Endodermal cell (in vitro differentiated cells): Measurements from ENCODE around the gene KIAA0040. TPM values are rescaled to one million over a fixed set of nuclear protein-coding genes. Genes with fewer than 3 reads are reported as not detected.

Experiments
- DNase-seq: peaks from one replicate; pipeline ENCODE4 v3.0.0-alpha.2; 2017
- H3K27ac ChIP-seq: 2 replicates; pipeline ENCODE4 v1.5.1; 2013; ENCODE audit warnings: mild to moderate bottlenecking, low read depth, low read length, moderate library complexity
- H3K27me3 ChIP-seq: 2 replicates; pipeline ENCODE4 v1.6.1; 2013; ENCODE audit warnings: mild to moderate bottlenecking, low read length, moderate library complexity; ENCODE audit not compliant: insufficient read depth, control insufficient read depth, poor library complexity, severe bottlenecking
- H3K36me3 ChIP-seq: 2 replicates; pipeline ENCODE4 v1.7.0; 2013; ENCODE audit warnings: mild to moderate bottlenecking, low read length, moderate library complexity; ENCODE audit not compliant: control insufficient read depth, insufficient read depth
- H3K4me1 ChIP-seq: one replicate; pipeline ENCODE4 v1.7.0; 2013; ENCODE audit warnings: low read length; ENCODE audit not compliant: control insufficient read depth, insufficient read depth
- H3K4me3 ChIP-seq: 2 replicates; pipeline ENCODE4 v1.5.1; 2013; ENCODE audit warnings: mild to moderate bottlenecking, low read length, moderate library complexity
- H3K9ac ChIP-seq: 2 replicates; pipeline ENCODE4 v1.6.1; 2013; ENCODE audit warnings: mild to moderate bottlenecking, low read length, moderate library complexity; ENCODE audit not compliant: poor library complexity, severe bottlenecking; ENCODE audit errors: extremely low read depth
- H3K9me3 ChIP-seq: 2 replicates; pipeline ENCODE4 v1.6.1; 2013; ENCODE audit warnings: mild to moderate bottlenecking, low read length, moderate library complexity; ENCODE audit not compliant: control insufficient read depth
- H3K27ac Mint-ChIP-seq: 2 replicates; pipeline ENCODE4 v1.8.0; 2020; ENCODE audit warnings: mixed read lengths
- H3K27me3 Mint-ChIP-seq: 2 replicates; pipeline ENCODE4 v1.8.0; 2021; ENCODE audit warnings: mild to moderate bottlenecking, mixed read lengths; ENCODE audit not compliant: insufficient read depth
- H3K36me3 Mint-ChIP-seq: 2 replicates; pipeline ENCODE4 v1.8.0; 2020; ENCODE audit warnings: low read depth, mixed read lengths
- H3K4me1 Mint-ChIP-seq: 2 replicates; pipeline ENCODE4 v1.8.0; 2020; ENCODE audit warnings: mixed read lengths
- H3K4me3 Mint-ChIP-seq: 2 replicates; pipeline ENCODE4 v1.8.0; 2020; ENCODE audit warnings: mild to moderate bottlenecking, moderate library complexity, mixed read lengths
- H3K9me3 Mint-ChIP-seq: 2 replicates; pipeline ENCODE4 v1.8.0; 2020; ENCODE audit warnings: mild to moderate bottlenecking, mixed read lengths
- CTCF ChIP-seq: fragments of 200-600 bp; sonication (generic); conservative IDR thresholded peaks from 2 replicates; pipeline ENCODE4 v1.5.0; 2021; ENCODE audit warnings: antibody characterized with exemption, mild to moderate bottlenecking
- whole genome bisulfite sequencing, 2 experiments: methylation state at CpG; one replicate each; pipeline versions ENCODE4 v1.1.5 to v1.1.7; 2013; ENCODE audit warnings: missing lambda C conversion rate in 2 of 2, mixed read lengths in 1 of 2; ENCODE audit not compliant: insufficient coverage in 1 of 2, insufficient read length in 1 of 2; 5-methylcytosine and 5-hydroxymethylcytosine counted together
- total RNA-seq, 2 donors: library from RNA; stranded (reverse); fragmentation: NEBNext Ultra II Directional in 1 of 2; extraction: Animal tissue kit (Norgen Biotek cat#: 25700) in 1 of 2; gene quantifications; 2 replicates in 1 of 2; 3 replicates in 1 of 2; pipeline ENCODE4 v1.2.1, GENCODE V29; 2021

KIAA0040 gene
- total RNA-seq, 2 donors from 2014 or later = 9.2 to 12.9 TPM

DNA sequence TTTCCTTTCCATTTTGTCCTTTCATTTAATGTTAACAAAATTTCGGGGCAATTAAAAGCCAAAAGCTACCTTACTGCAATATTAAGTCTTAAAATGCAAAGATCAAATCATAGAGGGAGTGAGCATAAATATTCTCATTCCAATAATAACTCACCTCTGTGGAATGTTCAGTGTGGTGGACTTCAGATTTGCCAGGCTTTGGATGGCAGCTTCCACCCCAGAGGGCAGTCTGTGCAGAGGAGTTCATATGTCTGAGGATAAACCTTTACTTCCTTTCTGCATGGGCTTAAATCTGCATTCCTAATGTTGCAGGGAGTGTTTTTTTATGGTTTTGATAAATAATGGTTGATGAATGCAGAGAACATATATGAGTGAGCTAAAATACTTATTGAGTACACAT is 16.3 kb downstream of the KIAA0040 start:
- H3K27me3 Mint-ChIP-seq = no peaks in the 10 kb centered on the region
- no peak overlapping the region for H3K9ac ChIP-seq
- H3K4me1 Mint-ChIP-seq = peaks cover 13% of the 10 kb centered on the region
- no peaks in the 10 kb centered on the region for H3K27me3 ChIP-seq
- peaks cover 7% of the 10 kb centered on the region for H3K36me3 ChIP-seq
- H3K27ac Mint-ChIP-seq = no peak overlapping the region
- peaks cover 10% of the 10 kb centered on the region for H3K36me3 Mint-ChIP-seq
- peaks cover 2% of the 10 kb centered on the region for H3K4me1 ChIP-seq
- no peak overlapping the region for H3K4me3 Mint-ChIP-seq
- no peak overlapping the region for H3K27ac ChIP-seq
- H3K9me3 ChIP-seq = no peaks in the 10 kb centered on the region
- no peak for TF ChIP-seq CTCF
- 100% methylated on average over 1 of the region's 1 CpG; no CpG with 5 or more reads in 1 of the 2 experiments for WGBS, 2 experiments
- no peak overlapping the region for H3K4me3 ChIP-seq
- DNase-seq = no peak
- no peaks in the 10 kb centered on the region for H3K9me3 Mint-ChIP-seq

DNA sequence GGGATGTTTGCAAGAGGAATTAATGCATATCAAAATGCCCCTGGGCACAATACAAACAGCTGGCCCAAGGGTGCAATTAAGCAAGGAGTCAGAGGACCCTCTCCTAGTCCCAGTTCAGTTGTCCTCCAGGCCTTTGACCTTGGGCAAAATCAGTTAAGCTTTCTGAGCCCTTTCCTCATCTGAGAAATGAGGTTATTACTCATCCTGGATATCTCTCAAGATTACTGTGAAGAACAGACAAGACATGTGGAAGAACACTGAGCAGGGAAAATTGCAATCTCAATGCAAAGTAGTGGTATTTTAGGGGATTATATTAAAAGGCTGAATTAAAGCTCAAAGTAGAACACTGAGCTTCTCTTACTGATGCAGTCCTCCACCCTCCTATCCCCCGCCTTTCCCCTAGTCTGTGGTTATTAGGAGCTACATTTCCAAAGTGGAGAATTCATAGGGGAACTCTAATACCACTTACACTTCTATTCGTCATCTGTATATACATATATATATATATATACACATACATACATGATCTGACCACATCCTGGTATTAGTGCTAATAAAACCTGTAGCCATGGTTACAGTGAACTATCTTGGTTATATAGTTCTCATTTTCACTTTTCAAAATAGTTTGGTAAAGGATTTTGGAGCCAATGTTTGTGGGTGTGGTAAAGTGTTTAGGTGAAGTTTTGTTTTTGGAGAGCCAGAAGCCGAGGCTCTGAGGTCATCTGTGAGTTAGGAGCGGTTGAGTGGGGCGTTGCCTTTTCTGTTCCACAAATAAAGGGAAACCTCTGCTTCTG is 18.1 kb downstream of the KIAA0040 start:
- DNase-seq = no peak
- Histone ChIP-seq H3K27me3 (no peaks in the 10 kb centered on the region), H3K4me3 (no peak overlapping the region), H3K9me3 (no peaks in the 10 kb centered on the region), H3K9ac (no peak overlapping the region), H3K27ac (no peak overlapping the region), H3K4me1 (peaks cover 9% of the 10 kb centered on the region), H3K36me3 (peaks cover 10% of the 10 kb centered on the region)
- TF ChIP-seq CTCF = no peak
- H3K4me1 Mint-ChIP-seq = peaks cover 29% of the 10 kb centered on the region
- H3K36me3 Mint-ChIP-seq = peaks cover 10% of the 10 kb centered on the region
- no peaks in the 10 kb centered on the region for H3K9me3 Mint-ChIP-seq
- WGBS, 2 experiments = 94 to 98% methylated on average over 3 of the region's 5 CpGs
- H3K27me3 Mint-ChIP-seq = no peaks in the 10 kb centered on the region
- no peak overlapping the region for H3K4me3 Mint-ChIP-seq
- no peak overlapping the region for H3K27ac Mint-ChIP-seq

- Histone ChIP-seq H3K9ac (no peak overlapping the region), H3K27me3 (no peaks in the 10 kb centered on the region), H3K27ac (no peak overlapping the region), H3K9me3 (no peaks in the 10 kb centered on the region), H3K36me3 (peaks cover 10% of the 10 kb centered on the region), H3K4me1 (peaks cover 9% of the 10 kb centered on the region), H3K4me3 (no peak overlapping the region)
- TF ChIP-seq CTCF = no peak
- Mint-ChIP-seq H3K36me3 (peaks cover 10% of the 10 kb centered on the region), H3K4me1 (peaks cover 33% of the 10 kb centered on the region), H3K9me3 (no peaks in the 10 kb centered on the region), H3K27me3 (no peaks in the 10 kb centered on the region), H3K27ac (no peak overlapping the region), H3K4me3 (no peak overlapping the region)
- DNase-seq = no peak
- WGBS, 2 experiments = 95 to 98% methylated on average over 6 to 7 of the region's 7 CpGs
Observed at GRCh38 chr1:175173531-175173930, 19.0 kb downstream of the KIAA0040 start.
